Measurements from ENCODE around the gene VDAC1.

VDAC1 gene

GRCh38 chr5:134022333-134022732 lies 17.6 kb upstream of the VDAC1 start:
- DNase-seq, result no peak

GRCh38 chr5:134020188-134020587 lies 15.4 kb upstream of the VDAC1 start:
- DNase-seq, result no peak

- DNase-seq, result no peak
These were observed 14.9 kb upstream of the VDAC1 start for GRCh38 chr5:134019636-134020035.

- DNase-seq, result no peak
These were observed 14.2 kb upstream of the VDAC1 start for GRCh38 chr5:134018986-134019316.

GRCh38 chr5:134018154-134018985 lies 13.6 kb upstream of the VDAC1 start:
- peak; percentile 19 for DNase-seq

GRCh38 chr5:134008266-134008749 lies 3.5 kb upstream of the VDAC1 start:
- no peak for DNase-seq

GRCh38 chr5:134007581-134008265 lies 2.9 kb upstream of the VDAC1 start:
- peak; percentile 47 for DNase-seq

GRCh38 chr5:134006115-134006514 lies 1.3 kb upstream of the VDAC1 start:
- no peak for DNase-seq

- DNase-seq, result no peak
These were observed 764 bp upstream of the VDAC1 start for GRCh38 chr5:134005417-134006061.

GRCh38 chr5:134003817-134004625 lies 754 bp downstream of the VDAC1 start:
- DNase-seq, result peak; percentile 8

- DNase-seq, result no peak
These were observed 1.5 kb downstream of the VDAC1 start for GRCh38 chr5:134003064-134003816.

GRCh38 chr5:134001938-134002731 lies 2.6 kb downstream of the VDAC1 start:
- DNase-seq, result no peak

- DNase-seq, result no peak
These were observed 3.9 kb downstream of the VDAC1 start for GRCh38 chr5:134000696-134001453.

- no peak for DNase-seq
These were observed 4.7 kb downstream of the VDAC1 start for GRCh38 chr5:134000091-134000511.

GRCh38 chr5:133998807-133999206 lies 6.0 kb downstream of the VDAC1 start:
- DNase-seq, result no peak

GRCh38 chr5:133998042-133998441 lies 6.7 kb downstream of the VDAC1 start:
- DNase-seq, result no peak

GRCh38 chr5:133996683-133997252 lies 8.0 kb downstream of the VDAC1 start:
- no peak for DNase-seq

GRCh38 chr5:133995883-133996563 lies 8.8 kb downstream of the VDAC1 start:
- DNase-seq, result no peak

GRCh38 chr5:133995341-133995740 lies 9.4 kb downstream of the VDAC1 start:
- no peak for DNase-seq

- no peak for DNase-seq
These were observed 9.8 kb downstream of the VDAC1 start for GRCh38 chr5:133994990-133995333.

Measured in NCI-H226 (cell line).